Muscle of leg (tissue), 16 donors: ENCODE results near the gene CENPK. TPM values are rescaled to one million over a fixed set of nuclear protein-coding genes. Genes with fewer than 3 reads are reported as not detected.
A peak's percentile ranks its signal among the peaks of the same experiment; 100 is the strongest.
"Not testable (repeated sequence)": the region's sequence is repeated elsewhere in the genome, so short reads cannot be mapped to it uniquely, and the experiment has no call there.

Experiments
- DNase-seq: peaks from one replicate; pipeline ENCODE4 v3.0.0; 2013
- H3K27ac ChIP-seq: one replicate; pipeline ENCODE4 v1.5.1; 2013; ENCODE audit warnings: mild to moderate bottlenecking, low read length, control low read depth
- H3K27me3 ChIP-seq: one replicate; pipeline ENCODE4 v1.6.1; 2013; ENCODE audit warnings: low read length; ENCODE audit not compliant: control insufficient read depth, insufficient read depth
- H3K36me3 ChIP-seq: one replicate; pipeline ENCODE4 v1.6.1; 2013; ENCODE audit warnings: low read length; ENCODE audit not compliant: control insufficient read depth, insufficient read depth
- H3K4me1 ChIP-seq: one replicate; pipeline ENCODE4 v1.6.1; 2013; ENCODE audit warnings: low read length; ENCODE audit not compliant: control insufficient read depth, insufficient read depth
- H3K4me3 ChIP-seq: one replicate; pipeline ENCODE4 v1.5.1; 2013; ENCODE audit warnings: low read length, control low read depth
- H3K9me3 ChIP-seq: replicated peaks from 2 replicates; pipeline ENCODE4 v1.6.1; 2013; ENCODE audit warnings: low read depth, low read length; ENCODE audit not compliant: control insufficient read depth
- WGBS: methylation state at CpG from one replicate; pipeline ENCODE4 v1.1.5; 2013; ENCODE audit warnings: missing lambda C conversion rate; ENCODE audit not compliant: insufficient coverage; 5-methylcytosine and 5-hydroxymethylcytosine counted together
- long read RNA-seq, 11 donors: transcript quantifications; one replicate each; lab custom pipeline, GENCODE V29; 2026
- polyA plus RNA-seq, 8 donors: library from polyadenylated mRNA; unstranded; fragments of 120-200 nt; gene quantifications; one replicate each; pipeline versions ENCODE4 v1.2.1 to v1.2.3, GENCODE V29; 2013; ENCODE audit warnings: inconsistent platforms in 1 of 8, low replicate concordance in 1 of 8; ENCODE audit not compliant: insufficient read length in 8 of 8, insufficient read depth in 1 of 8
- total RNA-seq: library from RNA; stranded (reverse); fragments of 120-200 nt; gene quantifications from one replicate; pipeline ENCODE4 v1.2.4, GENCODE V29; 2013

CENPK gene, protein sequence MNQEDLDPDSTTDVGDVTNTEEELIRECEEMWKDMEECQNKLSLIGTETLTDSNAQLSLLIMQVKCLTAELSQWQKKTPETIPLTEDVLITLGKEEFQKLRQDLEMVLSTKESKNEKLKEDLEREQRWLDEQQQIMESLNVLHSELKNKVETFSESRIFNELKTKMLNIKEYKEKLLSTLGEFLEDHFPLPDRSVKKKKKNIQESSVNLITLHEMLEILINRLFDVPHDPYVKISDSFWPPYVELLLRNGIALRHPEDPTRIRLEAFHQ
- total RNA-seq (14.6 TPM), polyA plus RNA-seq (10 to 100 TPM; 11.8 to 21.2 (median 15.9) TPM)
- long read RNA-seq, donor 1: 0 reads
- long read RNA-seq, donor 2, partial matches to known transcripts: 0 of 1 reads
- long read RNA-seq, donor 2, other reads (novel, unspliced or antisense): 0 of 1 reads
- long read RNA-seq, donor 3, partial matches to known transcripts: 0 of 2 reads
- long read RNA-seq, donor 3, other reads (novel, unspliced or antisense): 0 of 2 reads
- long read RNA-seq, donor 4, partial matches to known transcripts: 0 of 3 reads
- long read RNA-seq, donor 4, other reads (novel, unspliced or antisense): 0 of 3 reads
- long read RNA-seq, donor 5, transcript CENPK-202 (11 exons, 1,734 nt): major isoform, 5 of 7 reads
- long read RNA-seq, donor 5, partial matches to known transcripts: 0 of 7 reads
- long read RNA-seq, donor 5, other reads (novel, unspliced or antisense): 0 of 7 reads
- long read RNA-seq, donor 6, transcript CENPK-202 (11 exons, 1,734 nt): major isoform, 7 of 15 reads
- long read RNA-seq, donor 6, partial matches to known transcripts: 0 of 15 reads
- long read RNA-seq, donor 6, other reads (novel, unspliced or antisense): 0 of 15 reads
- long read RNA-seq, donor 7, partial matches to known transcripts: 0 of 1 reads
- long read RNA-seq, donor 7, other reads (novel, unspliced or antisense): 0 of 1 reads
- long read RNA-seq, donor 8, partial matches to known transcripts: 0 of 3 reads
- long read RNA-seq, donor 8, other reads (novel, unspliced or antisense): 0 of 3 reads
- long read RNA-seq, donor 9, partial matches to known transcripts: 0 of 2 reads
- long read RNA-seq, donor 9, other reads (novel, unspliced or antisense): 0 of 2 reads
- long read RNA-seq, donor 10, partial matches to known transcripts: 75 of 93 reads
- long read RNA-seq, donor 10, other reads (novel, unspliced or antisense): 15 of 93 reads
- long read RNA-seq, donor 11, partial matches to known transcripts: 0 of 1 reads
- long read RNA-seq, donor 11, other reads (novel, unspliced or antisense): 0 of 1 reads

DNA sequence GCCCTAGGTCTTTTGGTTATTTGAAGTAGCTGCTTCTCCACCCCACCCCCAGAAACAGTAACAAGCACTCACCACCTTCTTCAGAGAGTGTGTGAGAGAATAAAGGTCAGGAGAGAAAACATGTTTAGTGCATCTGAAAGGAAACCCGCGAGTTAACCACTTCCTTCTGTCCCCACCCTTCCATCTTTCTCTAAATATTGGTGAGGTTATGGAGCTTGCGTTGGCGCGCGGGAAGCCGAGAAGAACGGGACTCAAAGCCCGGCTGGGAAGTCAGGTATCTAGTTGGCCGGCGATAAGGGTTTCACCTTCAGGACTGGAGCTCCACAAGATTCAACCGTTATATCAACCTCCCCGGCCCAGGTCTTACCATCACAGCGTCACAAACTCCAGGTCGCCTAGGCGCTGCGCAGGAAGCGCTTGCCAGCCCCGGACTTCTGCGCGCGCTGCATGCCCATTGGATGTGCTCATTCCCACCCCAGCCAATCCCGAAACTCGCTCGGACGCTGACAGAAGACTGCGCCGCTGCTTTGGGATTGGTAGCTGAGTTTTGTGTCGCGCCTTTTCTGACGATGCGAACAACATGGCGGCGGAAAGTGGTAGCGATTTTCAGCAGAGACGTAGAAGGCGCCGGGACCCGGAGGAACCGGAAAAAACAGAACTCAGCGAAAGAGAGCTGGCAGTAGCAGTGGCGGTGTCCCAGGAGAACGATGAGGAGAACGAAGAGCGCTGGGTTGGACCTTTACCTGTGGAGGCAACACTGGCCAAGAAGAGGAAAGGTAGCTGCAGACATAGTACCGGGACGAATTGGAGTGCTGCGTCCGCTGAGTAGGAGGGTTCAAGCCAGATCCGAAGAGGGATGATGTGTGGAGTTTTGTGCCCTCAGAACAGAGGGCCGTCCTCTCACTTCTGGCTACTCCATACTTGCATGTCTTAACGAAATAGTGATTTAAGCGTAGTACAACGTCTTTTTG lies at the start of gene CENPK, which contains the start of gene PPWD1:
Gene CENPK (minus strand): TSS at position 438 of the 971 bp plus-strand sequence. CDS start 8,261 bp downstream, outside the sequence.
Gene PPWD1 (plus strand): TSS at position 566 of the 971 bp plus-strand sequence. CDS start 15 bp downstream, at position 581.
- H3K36me3 ChIP-seq: no peaks in the 10 kb centered on the region
- WGBS: 0% methylated on average over 33 of the region's 54 CpGs
- H3K9me3 ChIP-seq: no peaks in the 10 kb centered on the region
- peak within 1 kb of the TSS; percentile 93 for H3K4me3 ChIP-seq
- DNase-seq: peak; percentile 98
- H3K27ac ChIP-seq: peak within 1 kb of the TSS; percentile 96
- no peaks in the 10 kb centered on the region for H3K27me3 ChIP-seq
- H3K4me1 ChIP-seq: peaks cover 4% of the 10 kb centered on the region

DNA sequence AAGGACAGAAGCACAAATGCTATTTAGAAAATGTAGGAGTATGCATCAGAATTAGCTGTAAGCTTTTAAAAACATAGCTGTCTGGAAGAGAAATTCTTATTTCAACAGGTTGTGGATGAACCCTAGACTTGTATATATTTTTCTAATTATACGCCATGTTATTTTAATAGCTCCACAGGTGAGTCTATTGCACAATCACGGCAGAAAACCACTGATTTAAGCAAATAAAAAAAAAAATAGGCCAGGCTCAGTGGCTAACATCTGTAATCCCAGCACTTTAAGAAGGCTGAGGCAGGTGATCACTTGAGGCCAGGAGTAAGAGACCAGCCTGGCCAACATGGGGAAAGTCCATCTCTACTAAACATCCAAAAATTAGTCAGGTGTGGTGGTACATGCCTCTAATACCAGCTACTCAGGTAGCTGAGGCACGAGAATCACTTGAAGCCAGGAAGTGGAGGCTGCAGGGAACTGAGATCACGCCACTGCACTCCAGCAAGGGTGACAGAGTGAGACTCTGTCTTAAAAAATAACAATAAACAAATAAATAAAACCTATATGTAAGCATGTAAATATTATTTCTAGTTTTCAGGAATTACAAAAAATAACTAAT lies 49.4 kb upstream of the CENPK start:
- H3K9me3 ChIP-seq: no peaks in the 10 kb centered on the region
- H3K27ac ChIP-seq: no peak overlapping the region
- WGBS: no CpG with 5 or more reads among the region's 4 CpGs
- no peaks in the 10 kb centered on the region for H3K4me1 ChIP-seq
- H3K36me3 ChIP-seq: peaks cover 22% of the 10 kb centered on the region
- DNase-seq: no peak
- no peaks in the 10 kb centered on the region for H3K27me3 ChIP-seq
- H3K4me3 ChIP-seq: no peak overlapping the region

DNA sequence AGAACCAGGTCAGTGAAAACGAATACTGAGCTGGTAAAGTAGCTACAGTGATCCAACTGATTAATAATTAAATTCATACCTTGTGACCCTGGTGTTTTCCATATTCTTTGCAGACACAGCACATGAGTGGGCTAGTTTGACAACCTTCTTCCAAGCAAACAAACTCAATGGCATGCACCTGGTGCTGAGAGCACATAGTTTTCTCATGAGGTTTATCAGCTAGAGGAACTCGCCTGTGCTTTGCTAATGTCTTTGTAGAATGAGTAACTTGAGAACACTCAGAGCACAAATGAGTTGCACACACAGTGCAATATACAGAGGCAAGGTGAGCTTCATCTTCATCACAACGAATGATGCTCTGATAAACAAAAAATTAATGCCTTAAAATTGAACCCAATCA lies 48.6 kb upstream of the CENPK start:
- DNase-seq: no peak
- H3K27ac ChIP-seq: no peak overlapping the region
- no peaks in the 10 kb centered on the region for H3K4me1 ChIP-seq
- H3K4me3 ChIP-seq: no peak overlapping the region
- no peaks in the 10 kb centered on the region for H3K27me3 ChIP-seq
- 90% methylated on average over 2 of the region's 3 CpGs for WGBS
- H3K9me3 ChIP-seq: no peaks in the 10 kb centered on the region
- peaks cover 23% of the 10 kb centered on the region for H3K36me3 ChIP-seq

DNA sequence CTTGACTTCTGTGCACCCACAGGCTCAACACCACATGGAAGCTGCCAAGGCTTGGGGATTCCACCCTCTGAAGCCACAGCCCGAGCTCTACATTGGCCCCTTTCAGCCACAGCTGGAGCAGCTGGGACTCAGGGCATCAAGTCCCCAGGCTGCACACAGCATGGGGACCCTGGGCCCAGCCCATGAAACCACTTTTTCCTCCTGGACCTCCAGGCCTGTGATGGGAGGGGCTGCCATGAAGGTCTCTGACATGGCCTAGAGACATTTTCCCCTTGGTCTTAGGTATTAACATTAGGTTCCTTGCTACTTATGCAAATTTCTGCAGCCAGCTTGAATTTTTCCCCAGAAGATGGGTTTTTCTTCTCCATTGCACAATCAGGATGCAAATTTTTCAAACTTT lies 38.8 kb upstream of the CENPK start:
- H3K4me3 ChIP-seq, H3K9me3 ChIP-seq, H3K4me1 ChIP-seq, H3K27me3 ChIP-seq, DNase-seq, H3K27ac ChIP-seq: not testable (repeated sequence)
- H3K36me3 ChIP-seq: peaks cover 41% of the 10 kb centered on the region
- 100% methylated on average over 1 of the region's 1 CpG for WGBS

DNA sequence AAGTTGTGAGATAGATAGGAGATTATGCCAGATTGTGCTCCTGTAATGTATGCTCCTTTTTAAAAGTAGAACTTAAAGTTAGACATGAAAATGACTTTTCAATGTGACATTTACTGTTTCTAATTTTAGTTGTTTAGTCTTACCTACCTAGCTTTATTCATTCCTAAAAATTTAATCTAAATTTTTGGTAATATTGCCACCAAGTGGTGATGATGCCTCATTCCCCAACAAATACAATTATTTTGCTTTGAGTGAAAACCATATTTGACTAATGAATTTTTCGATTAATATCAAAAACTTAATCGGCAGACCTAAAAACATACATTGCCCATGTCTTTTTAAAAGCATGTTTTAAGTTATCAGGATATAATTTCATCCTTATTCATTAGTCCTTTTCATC lies 25.7 kb upstream of the CENPK start:
- Histone ChIP-seq H3K36me3 (peaks cover 21% of the 10 kb centered on the region), H3K27me3 (no peaks in the 10 kb centered on the region), H3K27ac (no peak overlapping the region), H3K4me3 (no peak overlapping the region), H3K4me1 (no peaks in the 10 kb centered on the region), H3K9me3 (no peaks in the 10 kb centered on the region)
- no peak for DNase-seq
- no CpG with 5 or more reads among the region's 2 CpGs for WGBS

DNA sequence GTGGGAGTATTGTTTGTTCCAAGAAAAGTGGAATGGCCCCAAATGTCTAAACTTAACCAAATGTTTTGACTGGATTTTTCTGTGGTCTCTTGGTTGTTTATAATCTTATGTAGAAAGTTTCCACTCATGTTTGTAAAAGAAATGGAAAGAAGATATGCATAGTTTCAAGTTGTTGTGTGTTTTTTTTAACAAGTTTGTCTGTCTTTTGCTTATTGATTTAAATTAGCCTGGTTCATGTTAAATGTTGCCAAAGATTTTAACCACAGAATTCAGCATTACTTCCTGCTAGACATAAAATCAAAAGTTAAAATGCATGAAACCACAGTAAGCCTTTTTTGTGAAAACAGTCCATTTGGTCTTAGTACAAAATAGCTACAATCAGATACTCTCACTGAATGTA lies 14.2 kb upstream of the CENPK start:
- Histone ChIP-seq H3K36me3 (peaks cover 21% of the 10 kb centered on the region), H3K4me1 (no peaks in the 10 kb centered on the region), H3K27ac (no peak overlapping the region), H3K27me3 (no peaks in the 10 kb centered on the region), H3K9me3 (no peaks in the 10 kb centered on the region), H3K4me3 (no peak overlapping the region)
- no peak for DNase-seq

DNA sequence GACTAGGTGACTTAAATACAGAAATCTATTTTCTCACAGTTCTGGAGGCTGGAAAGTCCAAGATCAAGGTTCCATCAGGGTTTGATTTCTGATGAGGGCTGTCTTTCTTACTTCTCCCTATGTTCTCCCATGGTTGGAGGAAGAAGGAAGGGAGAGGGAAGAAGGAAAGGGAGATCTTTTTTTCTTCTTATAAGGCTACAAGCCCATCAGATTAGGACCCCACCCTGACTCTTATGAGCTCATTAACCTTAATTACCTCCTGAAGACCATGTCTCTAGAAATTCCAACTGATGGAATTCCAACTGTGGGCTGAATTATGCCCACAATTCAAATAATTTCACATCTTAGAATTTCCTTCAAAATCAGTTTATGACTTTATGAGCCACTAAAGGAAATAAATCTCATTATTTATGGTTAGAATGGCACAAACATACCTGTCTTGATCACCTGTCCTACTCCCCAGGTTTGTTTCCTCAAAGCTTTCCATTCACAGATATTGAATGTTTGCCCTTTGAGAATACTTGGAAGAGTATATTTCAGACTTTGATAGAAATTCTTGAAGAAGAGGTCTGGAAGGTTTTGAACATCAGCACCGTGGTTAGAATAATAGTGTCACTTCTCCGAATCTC lies 7.7 kb upstream of the CENPK start:
- peaks cover 8% of the 10 kb centered on the region for H3K36me3 ChIP-seq
- H3K27ac ChIP-seq: no peak overlapping the region
- no peaks in the 10 kb centered on the region for H3K4me1 ChIP-seq
- WGBS: 80% methylated on average over 1 of the region's 2 CpGs
- no peak overlapping the region for H3K4me3 ChIP-seq
- H3K27me3 ChIP-seq: no peaks in the 10 kb centered on the region
- H3K9me3 ChIP-seq: no peaks in the 10 kb centered on the region
- no peak for DNase-seq

DNA sequence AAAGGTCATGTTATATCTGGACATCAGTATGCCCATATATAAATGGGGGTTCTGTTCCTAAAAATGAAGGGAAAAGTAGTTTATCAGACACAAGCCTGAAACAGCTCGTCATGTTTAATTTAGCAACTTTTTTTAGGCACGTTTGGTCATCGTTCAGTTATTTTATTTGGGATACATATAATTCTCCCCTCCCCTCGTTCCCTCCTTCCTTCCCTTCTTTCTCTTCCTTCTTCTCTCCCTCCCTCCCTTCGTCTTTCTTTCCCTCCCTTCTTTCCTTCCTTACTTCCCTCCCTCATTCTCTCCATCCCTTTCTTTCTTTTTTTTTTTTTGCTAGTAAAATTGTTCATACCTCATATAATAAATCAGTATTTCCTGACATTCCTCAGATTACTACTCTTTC lies 3.5 kb upstream of the CENPK start:
- no peaks in the 10 kb centered on the region for H3K9me3 ChIP-seq
- no peaks in the 10 kb centered on the region for H3K27me3 ChIP-seq
- H3K27ac ChIP-seq: no peak overlapping the region
- WGBS: 88% methylated on average over 1 of the region's 5 CpGs
- no peak overlapping the region for H3K4me3 ChIP-seq
- peaks cover 4% of the 10 kb centered on the region for H3K4me1 ChIP-seq
- H3K36me3 ChIP-seq: peaks cover 4% of the 10 kb centered on the region
- no peak for DNase-seq
